OCI-M2 (cell line): ENCODE data around the gene TCEAL8.
"Not testable (repeated sequence)": the region's sequence is repeated elsewhere in the genome, so short reads cannot be mapped to it uniquely, and the experiment has no call there.

Experiments
- DNase-seq: peaks from one replicate; lab custom pipeline; 2025; ENCODE audit not compliant: unreplicated experiment; lab: John Stamatoyannopoulos, UW

The TCEAL8 gene

GRCh38 chrX:103254921-103255493 is at the start of gene TCEAL8:
TCEAL8 (minus strand) TSS chrX:103255155; CDS start chrX:103253979, 1,176 bp downstream.
- no peak for DNase-seq

- DNase-seq, result no peak
Observed at GRCh38 chrX:103304705-103305104, 49.8 kb upstream of the TCEAL8 start.

GRCh38 chrX:103293118-103293517 is 38.2 kb upstream of the TCEAL8 start:
- no peak for DNase-seq

- no peak for DNase-seq
Observed at GRCh38 chrX:103279624-103280023, 24.7 kb upstream of the TCEAL8 start.

GRCh38 chrX:103276581-103277002 is 21.6 kb upstream of the TCEAL8 start, which contains the start of gene TCEAL5:
TCEAL5 (minus strand) TSS chrX:103276750; CDS start chrX:103274563, 2,187 bp downstream.
- DNase-seq, result no peak

- DNase-seq, result no peak
Observed at GRCh38 chrX:103275947-103276567, 21.1 kb upstream of the TCEAL8 start.

GRCh38 chrX:103274284-103274683 is 19.3 kb upstream of the TCEAL8 start:
- no peak for DNase-seq

- DNase-seq, result no peak
Observed at GRCh38 chrX:103258275-103258674, 3.3 kb upstream of the TCEAL8 start.

GRCh38 chrX:103256651-103257050 is 1.7 kb upstream of the TCEAL8 start:
- DNase-seq, result no peak

GRCh38 chrX:103254171-103254824 is 657 bp downstream of the TCEAL8 start:
- DNase-seq, result no peak

- no peak for DNase-seq
Observed at GRCh38 chrX:103253608-103254007, 1.3 kb downstream of the TCEAL8 start.

GRCh38 chrX:103250977-103251376 is 4.0 kb downstream of the TCEAL8 start:
- DNase-seq, result no peak

GRCh38 chrX:103249805-103250204 is 5.2 kb downstream of the TCEAL8 start:
- DNase-seq, result no peak

GRCh38 chrX:103248553-103248952 is 6.4 kb downstream of the TCEAL8 start:
- DNase-seq, result no peak

GRCh38 chrX:103240155-103240554 is 14.8 kb downstream of the TCEAL8 start:
- no peak for DNase-seq

- DNase-seq, result no peak
Observed at GRCh38 chrX:103236296-103236695, 18.7 kb downstream of the TCEAL8 start.

GRCh38 chrX:103235608-103236007 is 19.3 kb downstream of the TCEAL8 start:
- DNase-seq, result not testable (repeated sequence)

GRCh38 chrX:103234869-103235268 is 20.1 kb downstream of the TCEAL8 start:
- DNase-seq, result no peak

- no peak for DNase-seq
Observed at GRCh38 chrX:103233263-103233662, 21.7 kb downstream of the TCEAL8 start.

GRCh38 chrX:103225918-103226317 is 29.0 kb downstream of the TCEAL8 start:
- DNase-seq, result not testable (repeated sequence)

GRCh38 chrX:103220511-103221323 is 34.2 kb downstream of the TCEAL8 start:
- no peak for DNase-seq
